Duodenal mucosa (tissue), 2 donors: Measurements from ENCODE around the gene FAM124A.

ENCODE experiments used
- H3K27ac ChIP-seq: one replicate; pipeline ENCODE4 v1.7.0; 2013; ENCODE audit warnings: low read depth, low read length
- H3K27me3 ChIP-seq, 2 donors: one replicate each; pipeline ENCODE4 v1.7.0; 2013; ENCODE audit warnings: low read length in 2 of 2, control low read depth in 1 of 2; ENCODE audit not compliant: insufficient read depth in 2 of 2, control insufficient read depth in 1 of 2
- H3K36me3 ChIP-seq, 2 donors: one replicate each; pipeline ENCODE4 v1.7.0; 2013; ENCODE audit warnings: low read length in 2 of 2, control low read depth in 1 of 2; ENCODE audit not compliant: insufficient read depth in 2 of 2, control insufficient read depth in 1 of 2
- H3K4me1 ChIP-seq, 2 donors: one replicate each; pipeline ENCODE4 v1.7.0; 2013; ENCODE audit warnings: low read length in 2 of 2, control low read depth in 1 of 2; ENCODE audit not compliant: insufficient read depth in 2 of 2, control insufficient read depth in 1 of 2
- H3K4me3 ChIP-seq, 2 donors: one replicate each; pipeline ENCODE4 v1.7.0; 2013; ENCODE audit warnings: low read length in 2 of 2, low read depth in 1 of 2
- H3K9ac ChIP-seq, 2 donors: one replicate each; pipeline ENCODE4 v1.7.0; 2013; ENCODE audit warnings: low read length in 2 of 2, low read depth in 1 of 2
- H3K9me3 ChIP-seq, 2 donors: one replicate each; pipeline ENCODE4 v1.7.0; 2013; ENCODE audit warnings: low read length in 2 of 2, control low read depth in 1 of 2; ENCODE audit not compliant: control insufficient read depth in 1 of 2

The FAM124A gene

DNA sequence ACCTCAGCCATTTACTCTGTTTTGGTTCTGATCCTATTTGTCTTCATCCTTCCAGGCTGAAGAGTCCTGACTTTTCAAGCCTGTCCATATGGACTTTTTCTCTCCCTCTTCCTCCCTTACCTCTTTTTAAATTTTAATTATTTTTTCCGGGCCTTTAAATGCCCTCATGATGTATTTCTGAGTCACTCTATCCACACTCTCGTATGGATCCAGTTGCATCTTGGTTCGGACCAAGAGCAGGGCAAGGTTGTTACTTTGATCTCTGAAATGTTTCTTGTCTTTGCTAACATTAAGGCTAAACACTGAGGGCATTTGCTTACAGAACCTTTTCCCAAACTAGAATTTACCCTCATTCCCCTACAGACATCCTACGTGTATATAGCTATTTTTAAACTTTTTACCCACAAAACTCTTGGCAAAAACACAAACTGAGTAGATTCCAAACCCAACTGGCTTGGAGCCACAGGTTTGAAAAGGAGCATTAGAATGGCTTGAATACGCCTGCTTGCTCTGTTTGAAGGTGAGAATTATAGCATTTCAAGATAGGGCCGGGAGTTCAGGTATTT is 69.9 kb downstream of the FAM124A start:
- Histone ChIP-seq H3K9me3 (no peaks in the 10 kb centered on the region), H3K4me1 (no peaks in the 10 kb centered on the region), H3K36me3 (no peaks in the 10 kb centered on the region), H3K9ac (no peak overlapping the region), H3K27me3 (no peaks in the 10 kb centered on the region), H3K27ac (no peak overlapping the region), H3K4me3 (no peak overlapping the region)

DNA sequence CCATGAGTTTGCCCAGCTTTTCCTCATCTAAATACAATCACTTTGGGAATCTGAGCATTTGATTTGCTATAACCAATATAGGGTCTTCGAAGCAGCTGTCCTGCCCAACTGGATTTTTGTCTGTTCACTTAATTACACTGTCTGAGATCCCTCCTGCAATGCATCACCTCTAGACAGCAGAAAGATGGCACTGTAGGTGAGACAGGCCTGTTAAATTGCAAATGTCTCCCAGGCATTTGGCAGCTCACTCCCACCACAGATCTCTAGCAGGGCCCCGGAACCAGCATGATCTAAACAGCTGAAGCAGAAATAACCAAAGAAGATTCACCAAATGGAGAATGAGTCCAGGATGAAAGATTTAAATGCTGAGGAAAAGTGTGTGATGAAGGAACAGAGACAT is 75.4 kb downstream of the FAM124A start:
- Histone ChIP-seq H3K27ac (no peak overlapping the region), H3K36me3 (no peaks in the 10 kb centered on the region), H3K9ac (no peak overlapping the region), H3K9me3 (no peaks in the 10 kb centered on the region), H3K4me3 (no peak overlapping the region), H3K27me3 (no peaks in the 10 kb centered on the region), H3K4me1 (no peaks in the 10 kb centered on the region)

DNA sequence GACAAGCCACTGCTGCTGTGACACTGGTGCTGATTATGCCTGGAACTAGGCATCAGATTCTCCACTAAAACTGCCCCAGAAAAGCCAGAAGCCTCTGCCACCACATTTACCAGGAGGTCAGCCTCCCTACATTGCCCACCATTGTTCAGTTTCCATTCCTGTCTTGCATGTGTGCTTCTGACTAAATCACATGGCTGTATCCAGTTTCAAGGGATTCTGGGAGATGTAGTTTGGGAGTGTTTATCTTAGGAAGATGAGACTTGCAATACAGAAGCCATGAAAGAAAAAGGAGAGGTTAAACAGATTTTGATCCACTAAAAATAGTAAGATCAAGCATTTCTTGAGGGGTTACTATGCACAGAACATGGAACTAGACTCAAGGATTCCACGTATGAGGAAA is 76.6 kb downstream of the FAM124A start:
- Histone ChIP-seq H3K27ac (no peak overlapping the region), H3K4me3 (no peak overlapping the region), H3K27me3 (no peaks in the 10 kb centered on the region)

DNA sequence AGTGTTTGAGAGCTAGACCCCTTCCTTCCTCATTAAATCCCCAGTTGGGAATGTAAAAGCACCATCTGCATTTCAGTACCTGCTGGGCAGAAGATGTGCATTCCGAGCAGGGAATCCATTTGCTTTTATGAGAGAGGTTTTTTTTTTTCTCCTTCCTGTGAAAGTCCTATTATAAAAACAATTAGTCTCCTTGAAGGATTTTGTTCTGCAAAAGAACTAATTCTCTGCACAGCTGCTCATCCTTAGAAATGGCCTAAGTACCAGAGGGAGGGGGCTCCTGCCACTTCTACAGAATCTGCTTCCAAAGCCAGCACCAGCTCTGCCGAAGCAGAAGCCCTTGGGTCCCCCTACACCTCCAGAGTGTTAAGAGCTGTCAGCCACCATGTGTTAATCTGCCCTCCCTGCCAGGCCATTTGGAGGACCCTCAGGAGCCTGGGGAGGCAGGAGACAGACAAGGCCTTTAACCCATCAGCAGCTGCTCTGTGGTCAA is 80.9 kb downstream of the FAM124A start:
- no peak overlapping the region for H3K4me3 ChIP-seq
- H3K27me3 ChIP-seq: no peaks in the 10 kb centered on the region
- H3K9me3 ChIP-seq: no peaks in the 10 kb centered on the region
- no peak overlapping the region for H3K9ac ChIP-seq
- H3K36me3 ChIP-seq: no peaks in the 10 kb centered on the region
- H3K4me1 ChIP-seq: no peaks in the 10 kb centered on the region
- no peak overlapping the region for H3K27ac ChIP-seq

More for the DNA sequence above, 76.6 kb downstream of the FAM124A start:
- H3K9ac ChIP-seq: no peak overlapping the region
- H3K36me3 ChIP-seq: no peaks in the 10 kb centered on the region
- no peaks in the 10 kb centered on the region for H3K4me1 ChIP-seq
- H3K9me3 ChIP-seq: no peaks in the 10 kb centered on the region

DNA sequence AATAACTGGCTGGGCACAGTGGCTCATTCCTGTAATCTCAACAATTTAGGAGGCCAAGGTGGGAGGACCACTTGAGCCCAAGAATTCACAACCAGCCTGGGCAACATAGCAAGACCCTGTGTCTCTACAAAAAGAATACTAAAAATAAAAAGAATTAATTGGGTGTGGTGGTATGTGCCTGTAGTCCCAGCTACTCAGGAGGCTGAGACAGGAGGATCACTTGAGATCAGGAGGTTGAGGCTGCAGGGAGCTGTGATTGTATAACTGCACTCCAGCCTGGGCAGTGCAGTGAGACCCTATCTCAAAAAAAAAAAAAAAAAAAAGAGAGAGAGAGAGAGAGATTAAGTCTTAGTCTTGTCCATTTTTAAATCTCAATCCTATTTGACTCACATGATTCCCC is 81.7 kb downstream of the FAM124A start:
- no peaks in the 10 kb centered on the region for H3K36me3 ChIP-seq
- H3K4me3 ChIP-seq: no peak overlapping the region
- no peaks in the 10 kb centered on the region for H3K9me3 ChIP-seq
- no peaks in the 10 kb centered on the region for H3K27me3 ChIP-seq
- no peaks in the 10 kb centered on the region for H3K4me1 ChIP-seq
- H3K27ac ChIP-seq: no peak overlapping the region
- no peak overlapping the region for H3K9ac ChIP-seq

DNA sequence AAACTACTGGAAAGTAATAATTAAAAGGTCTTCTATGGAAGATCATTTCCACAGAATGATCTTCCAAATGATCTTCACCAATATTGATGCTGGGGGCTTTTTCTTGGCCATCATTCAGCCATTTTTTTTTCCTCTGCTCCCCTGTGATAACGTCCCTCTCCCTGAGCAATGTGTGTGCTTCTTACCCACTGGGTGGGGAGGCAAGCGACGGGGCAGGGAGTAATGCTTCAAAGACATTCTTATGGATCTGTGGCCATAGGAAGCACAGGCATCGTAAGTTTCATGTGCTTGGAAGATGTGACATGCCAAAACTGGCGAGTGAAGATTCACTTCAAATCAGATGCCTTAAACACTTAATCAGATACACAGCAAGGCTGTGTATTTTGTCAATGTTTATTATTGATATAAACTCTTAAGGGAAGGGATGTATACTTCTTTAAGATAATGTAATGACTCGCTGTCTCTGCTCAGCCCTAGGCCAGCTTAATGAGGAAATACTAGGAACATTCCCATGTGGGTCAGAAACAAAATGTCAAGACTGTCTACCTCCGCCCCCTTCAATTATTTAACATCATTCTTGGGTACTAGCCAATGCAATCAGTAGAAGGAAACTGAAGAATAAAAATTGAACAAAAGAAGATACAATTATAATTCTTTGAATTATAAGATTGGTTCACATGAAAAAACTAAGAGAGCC is 83.2 kb downstream of the FAM124A start:
- H3K4me3 ChIP-seq: no peak overlapping the region
- H3K27me3 ChIP-seq: no peaks in the 10 kb centered on the region
- H3K36me3 ChIP-seq: no peaks in the 10 kb centered on the region
- H3K9me3 ChIP-seq: no peaks in the 10 kb centered on the region
- H3K27ac ChIP-seq: no peak overlapping the region
- H3K9ac ChIP-seq: no peak overlapping the region
- no peaks in the 10 kb centered on the region for H3K4me1 ChIP-seq

DNA sequence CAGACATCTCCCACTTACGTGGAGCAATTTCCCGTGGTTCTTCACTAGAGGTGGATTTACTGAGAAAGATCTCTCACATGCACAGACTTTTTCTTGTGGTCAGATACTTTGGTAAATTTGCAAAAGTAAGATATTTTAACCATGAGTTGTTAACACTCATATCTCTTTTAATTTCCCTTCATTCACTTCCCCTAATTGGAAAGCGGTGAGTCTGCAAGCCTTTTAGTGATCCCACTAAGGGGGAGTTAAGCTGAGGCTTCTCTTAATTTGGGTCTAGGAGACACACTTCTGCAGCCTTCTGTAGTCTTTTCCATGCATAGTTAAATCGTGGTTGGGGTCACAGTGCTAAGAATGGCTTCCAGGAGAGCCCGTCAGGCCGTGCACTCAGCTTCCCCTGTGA is 86.6 kb downstream of the FAM124A start:
- no peaks in the 10 kb centered on the region for H3K4me1 ChIP-seq
- H3K36me3 ChIP-seq: no peaks in the 10 kb centered on the region
- no peak overlapping the region for H3K4me3 ChIP-seq
- no peak overlapping the region for H3K9ac ChIP-seq
- no peak overlapping the region for H3K27ac ChIP-seq
- peaks cover 0 to 3% of the 10 kb centered on the region in 2 donors for H3K27me3 ChIP-seq
- no peaks in the 10 kb centered on the region for H3K9me3 ChIP-seq

DNA sequence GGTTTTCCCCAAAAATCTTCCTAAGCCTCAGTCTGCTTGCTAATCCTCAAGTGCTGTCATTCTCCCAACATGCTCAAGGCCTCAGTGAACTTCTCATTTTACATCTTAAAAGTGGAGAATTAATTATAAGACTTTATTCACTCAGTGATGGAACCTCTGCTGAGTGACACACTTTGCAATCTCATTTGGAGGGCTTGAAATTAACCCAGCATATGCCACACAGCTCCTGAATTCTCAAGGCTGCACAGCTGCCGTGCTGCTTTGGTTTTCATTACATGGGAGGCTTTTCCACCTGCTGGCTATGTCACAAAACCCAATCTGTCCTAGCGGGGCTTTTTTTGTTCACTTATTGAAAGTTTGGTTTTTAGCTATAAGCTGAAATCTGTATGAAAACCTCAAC is 89.0 kb downstream of the FAM124A start:
- no peak overlapping the region for H3K27ac ChIP-seq
- H3K4me3 ChIP-seq: no peak overlapping the region
- H3K27me3 ChIP-seq: peaks cover 0 to 3% of the 10 kb centered on the region in 2 donors
- H3K36me3 ChIP-seq: no peaks in the 10 kb centered on the region
- no peaks in the 10 kb centered on the region for H3K9me3 ChIP-seq
- H3K4me1 ChIP-seq: no peaks in the 10 kb centered on the region
- H3K9ac ChIP-seq: no peak overlapping the region

DNA sequence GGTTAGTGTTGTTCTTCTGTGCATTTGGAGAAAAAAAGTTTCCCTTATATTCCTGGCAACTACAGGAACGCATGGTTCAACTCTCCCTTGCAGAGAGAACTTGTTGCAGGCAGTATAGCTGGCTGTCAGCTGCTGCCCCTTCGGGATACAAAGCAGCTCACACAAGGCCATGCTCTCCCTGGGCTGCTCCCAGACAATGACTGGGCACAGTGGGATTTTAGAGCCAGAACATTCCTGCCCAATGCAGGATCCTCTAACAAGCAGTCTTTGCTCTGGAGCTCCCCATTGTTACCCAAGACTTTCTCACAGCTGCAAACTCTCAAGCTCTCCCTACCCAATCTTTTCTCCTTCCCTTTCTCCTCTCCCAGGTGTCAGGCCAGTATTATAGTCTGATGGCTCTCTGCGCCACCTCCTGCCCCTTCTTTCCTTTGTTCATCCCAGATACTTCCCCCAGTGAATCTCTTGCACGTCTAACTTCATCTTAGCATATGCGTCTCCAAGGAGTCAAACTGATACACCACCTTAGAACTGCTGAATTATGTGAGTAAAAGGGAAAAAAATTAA is 89.8 kb downstream of the FAM124A start:
- Histone ChIP-seq H3K27ac (no peak overlapping the region), H3K4me3 (no peak overlapping the region), H3K36me3 (no peaks in the 10 kb centered on the region), H3K4me1 (no peaks in the 10 kb centered on the region), H3K9ac (no peak overlapping the region), H3K9me3 (no peaks in the 10 kb centered on the region), H3K27me3 (peaks cover 0 to 3% of the 10 kb centered on the region in 2 donors)

DNA sequence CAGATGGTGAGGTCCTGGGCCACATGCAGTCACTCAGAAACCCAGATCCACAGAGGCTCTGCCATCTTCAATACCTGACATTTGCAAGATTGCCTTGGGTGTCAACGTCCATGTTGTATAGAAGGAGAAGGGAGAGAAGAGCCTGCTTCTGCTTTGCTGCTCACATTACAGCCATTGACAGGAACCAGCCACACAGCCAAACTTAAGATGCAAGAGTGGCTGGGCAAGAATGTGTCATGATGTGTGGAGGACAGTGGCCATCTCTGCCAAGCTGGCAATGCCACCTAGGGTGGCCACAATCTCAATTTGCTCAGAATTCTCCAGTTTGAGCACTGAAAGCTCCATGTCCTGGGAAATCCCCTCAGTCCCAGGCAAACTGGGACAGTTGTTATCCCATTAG is 91.4 kb downstream of the FAM124A start:
- H3K36me3 ChIP-seq: no peaks in the 10 kb centered on the region
- no peak overlapping the region for H3K4me3 ChIP-seq
- H3K9ac ChIP-seq: no peak overlapping the region
- no peak overlapping the region for H3K27ac ChIP-seq
- no peaks in the 10 kb centered on the region for H3K4me1 ChIP-seq
- H3K9me3 ChIP-seq: no peaks in the 10 kb centered on the region
- H3K27me3 ChIP-seq: peaks cover 0 to 3% of the 10 kb centered on the region in 2 donors
